Effector memory CD4-positive, alpha-beta T cell (primary cell): ENCODE results near the gene CCDC6.
A peak's percentile ranks its signal among the peaks of the same experiment; 100 is the strongest.

ENCODE experiments used
- DNase-seq, 3 donors: peaks; one replicate each; pipeline ENCODE4 v3.0.0-alpha.2; 2020
- H3K27ac ChIP-seq: 2 replicates; pipeline ENCODE4 v1.7.0; 2013; ENCODE audit warnings: mild to moderate bottlenecking, low read length, moderate library complexity; ENCODE audit not compliant: insufficient read depth, poor library complexity, severe bottlenecking
- H3K27me3 ChIP-seq: replicated peaks from 2 replicates; pipeline ENCODE4 v1.7.0; 2013; ENCODE audit warnings: mild to moderate bottlenecking, low read length; ENCODE audit not compliant: insufficient read depth, control insufficient read depth, poor library complexity, severe bottlenecking
- H3K36me3 ChIP-seq: 2 replicates; pipeline ENCODE4 v1.7.0; 2013; ENCODE audit warnings: mild to moderate bottlenecking, low read length, moderate library complexity; ENCODE audit not compliant: control insufficient read depth, insufficient read depth
- H3K4me1 ChIP-seq: 2 replicates; pipeline ENCODE4 v1.7.0; 2013; ENCODE audit warnings: low read length, mild to moderate bottlenecking; ENCODE audit not compliant: control insufficient read depth, insufficient read depth, poor library complexity, severe bottlenecking
- H3K4me3 ChIP-seq: 2 replicates; pipeline ENCODE4 v1.7.0; 2013; ENCODE audit warnings: low read length, low read depth, mild to moderate bottlenecking; ENCODE audit not compliant: insufficient read depth, poor library complexity, severe bottlenecking
- H3K9me3 ChIP-seq: 2 replicates; pipeline ENCODE4 v1.7.0; 2013; ENCODE audit warnings: mild to moderate bottlenecking, low read length, moderate library complexity; ENCODE audit not compliant: control insufficient read depth

The CCDC6 gene

DNA sequence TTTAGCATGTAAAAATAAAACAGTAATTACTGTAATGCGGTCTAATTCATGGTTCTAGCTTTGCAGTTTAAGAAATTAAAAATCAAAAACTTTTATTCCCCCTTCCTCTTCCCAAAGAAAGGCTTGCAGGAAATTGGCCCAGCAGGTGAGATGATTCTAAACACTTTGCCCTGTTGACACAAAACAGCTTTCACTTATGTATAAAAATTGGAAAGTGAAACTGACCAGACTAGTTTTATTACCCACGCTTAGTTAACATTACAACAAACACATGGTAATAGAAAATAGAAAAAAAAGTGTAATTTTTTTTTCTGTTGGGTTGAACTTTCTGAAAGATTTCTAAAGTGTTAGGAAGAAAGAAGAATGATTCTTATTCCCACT lies 1.2 kb upstream of the CCDC6 start:
- peaks cover 25% of the 10 kb centered on the region for H3K4me1 ChIP-seq
- H3K27ac ChIP-seq, result peak overlapping the region; percentile 84
- H3K36me3 ChIP-seq, result no peaks in the 10 kb centered on the region
- peak overlapping the region; percentile 49 for H3K4me3 ChIP-seq
- no peaks in the 10 kb centered on the region for H3K27me3 ChIP-seq
- no peaks in the 10 kb centered on the region for H3K9me3 ChIP-seq
- DNase-seq, result no peak

DNA sequence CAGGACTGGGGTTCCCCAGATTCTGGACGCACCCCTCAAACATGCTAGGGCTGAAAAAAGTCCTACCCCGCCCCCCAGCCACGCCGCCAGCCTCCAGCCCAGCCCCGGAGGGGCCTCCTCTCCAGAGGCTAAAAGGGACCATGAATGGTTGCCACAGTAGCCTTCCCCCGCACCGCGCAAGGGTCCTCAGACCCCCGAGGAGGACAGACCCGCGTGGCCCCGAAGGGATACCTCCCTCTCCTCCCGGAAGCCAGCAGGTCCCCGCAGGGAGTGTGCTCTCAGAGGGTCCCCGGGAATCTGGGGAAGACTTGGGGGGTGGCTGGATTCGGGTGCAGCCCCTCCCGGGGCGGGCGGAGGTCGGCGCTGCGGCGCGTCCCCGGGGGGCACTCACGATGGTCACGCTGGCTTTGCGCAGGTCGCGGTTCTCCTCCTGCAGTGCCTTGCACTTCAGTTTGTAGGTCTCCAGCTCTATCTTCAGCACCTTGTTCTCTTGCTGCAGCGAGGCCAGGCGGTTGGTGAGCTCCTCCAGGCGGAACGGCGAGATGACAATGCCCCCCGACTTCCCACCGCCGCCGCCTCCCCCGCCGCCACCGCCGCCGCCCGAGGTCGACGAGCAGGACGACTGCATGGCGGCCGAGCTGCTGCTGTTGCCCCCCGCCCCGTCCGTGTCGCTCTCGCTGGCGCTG lies 482 bp downstream of the CCDC6 start:
- H3K4me1 ChIP-seq, result peaks cover 25% of the 10 kb centered on the region

DNA sequence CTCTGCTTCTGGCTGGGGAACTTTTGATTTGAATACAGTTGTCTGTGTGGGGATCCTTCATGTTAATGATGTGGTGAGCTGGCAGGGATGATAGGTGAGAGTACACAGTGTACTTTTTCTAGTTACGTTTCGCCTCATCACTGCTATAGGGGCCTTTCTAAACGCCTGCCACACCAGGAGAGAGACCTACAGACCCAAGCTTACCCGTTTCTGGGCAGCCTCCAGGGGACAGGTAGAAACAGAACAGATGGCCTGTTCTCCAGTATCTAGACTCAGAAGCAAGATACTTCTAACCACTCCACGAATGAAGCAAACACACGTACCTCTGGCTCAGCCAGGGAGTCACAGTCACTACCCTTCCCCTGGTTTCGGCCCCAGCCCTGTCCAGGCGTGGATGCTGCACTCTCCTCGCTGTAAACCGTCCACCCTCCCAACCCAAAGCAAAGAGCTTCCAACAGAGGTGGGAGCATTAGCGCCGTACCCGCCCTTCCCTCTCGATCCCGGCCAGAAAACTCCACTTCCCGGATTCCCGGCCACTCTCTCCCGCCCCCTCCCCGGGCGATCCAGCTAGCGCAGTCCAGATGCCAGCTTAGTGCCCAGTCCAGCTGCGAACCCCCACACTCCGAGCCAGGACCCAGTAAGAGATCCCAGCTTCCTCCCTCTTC lies 1.2 kb downstream of the CCDC6 start:
- no peaks in the 10 kb centered on the region for H3K9me3 ChIP-seq
- H3K27me3 ChIP-seq, result no peaks in the 10 kb centered on the region
- no peak for DNase-seq
- peak overlapping the region; percentile 99 for H3K4me3 ChIP-seq
- H3K36me3 ChIP-seq, result no peaks in the 10 kb centered on the region
- peaks cover 25% of the 10 kb centered on the region for H3K4me1 ChIP-seq
- peak overlapping the region; percentile 84 for H3K27ac ChIP-seq

More for the DNA sequence above, 482 bp downstream of the CCDC6 start:
- peak overlapping the region; percentile 99 for H3K4me3 ChIP-seq
- H3K27me3 ChIP-seq, result no peaks in the 10 kb centered on the region
- H3K36me3 ChIP-seq, result no peaks in the 10 kb centered on the region
- no peak for DNase-seq
- no peaks in the 10 kb centered on the region for H3K9me3 ChIP-seq
- H3K27ac ChIP-seq, result peak overlapping the region; percentile 84

DNA sequence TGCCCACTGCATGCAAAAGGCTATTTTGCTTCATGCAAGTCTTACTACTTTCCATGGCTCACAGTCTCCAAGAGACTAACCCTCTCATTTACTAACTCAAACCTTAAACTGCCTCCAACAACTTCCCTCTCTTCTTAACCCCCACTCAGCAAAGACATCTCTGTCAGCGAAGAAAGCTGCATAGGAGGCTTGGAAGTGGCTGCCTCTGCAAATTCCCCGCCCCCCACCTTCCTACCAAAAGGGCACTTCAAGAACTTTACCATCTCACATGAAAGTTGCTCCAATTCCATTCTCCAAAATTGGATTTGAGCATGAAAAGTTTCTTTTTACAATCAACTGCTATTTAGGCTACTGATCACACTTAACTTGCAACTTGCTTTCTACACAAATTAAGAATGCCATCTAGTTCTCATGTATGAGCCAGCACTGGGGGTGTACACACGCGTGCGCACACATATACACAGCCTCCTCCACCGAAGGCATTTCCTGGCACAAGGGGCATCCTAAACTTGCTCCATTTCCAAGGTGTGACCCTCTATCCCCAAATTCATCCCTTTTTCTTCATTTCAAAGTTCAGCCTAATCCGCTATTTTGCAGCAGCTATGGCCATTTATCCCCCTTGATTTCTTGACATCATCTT lies 1.8 kb downstream of the CCDC6 start:
- no peaks in the 10 kb centered on the region for H3K36me3 ChIP-seq
- H3K4me1 ChIP-seq, result peaks cover 25% of the 10 kb centered on the region
- peak overlapping the region; percentile 99 for H3K4me3 ChIP-seq
- DNase-seq, result no peak
- H3K9me3 ChIP-seq, result no peaks in the 10 kb centered on the region
- H3K27ac ChIP-seq, result peak overlapping the region; percentile 84
- H3K27me3 ChIP-seq, result no peaks in the 10 kb centered on the region

DNA sequence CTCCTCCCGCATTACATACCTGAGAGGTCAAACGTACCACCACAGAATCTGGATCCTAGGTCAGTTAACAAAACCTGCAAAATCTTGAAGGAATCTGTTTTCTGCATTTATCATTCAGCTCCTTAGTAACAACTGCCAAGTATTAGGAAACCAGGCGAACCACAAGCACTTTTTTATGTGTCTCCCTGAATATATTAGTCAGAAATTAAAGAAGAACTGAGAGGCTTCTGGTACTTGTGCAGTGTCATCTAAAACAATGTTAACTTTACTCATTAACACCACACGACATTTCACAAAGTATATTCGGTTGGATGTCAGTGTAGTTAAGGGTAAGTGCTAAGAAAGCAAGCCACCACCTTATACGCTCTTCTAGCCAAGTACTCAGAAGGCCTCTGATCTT lies 2.5 kb downstream of the CCDC6 start:
- Histone ChIP-seq H3K36me3 (no peaks in the 10 kb centered on the region), H3K9me3 (no peaks in the 10 kb centered on the region), H3K27ac (no peak overlapping the region), H3K4me1 (peaks cover 25% of the 10 kb centered on the region), H3K4me3 (no peak overlapping the region), H3K27me3 (no peaks in the 10 kb centered on the region)
- DNase-seq, result no peak

DNA sequence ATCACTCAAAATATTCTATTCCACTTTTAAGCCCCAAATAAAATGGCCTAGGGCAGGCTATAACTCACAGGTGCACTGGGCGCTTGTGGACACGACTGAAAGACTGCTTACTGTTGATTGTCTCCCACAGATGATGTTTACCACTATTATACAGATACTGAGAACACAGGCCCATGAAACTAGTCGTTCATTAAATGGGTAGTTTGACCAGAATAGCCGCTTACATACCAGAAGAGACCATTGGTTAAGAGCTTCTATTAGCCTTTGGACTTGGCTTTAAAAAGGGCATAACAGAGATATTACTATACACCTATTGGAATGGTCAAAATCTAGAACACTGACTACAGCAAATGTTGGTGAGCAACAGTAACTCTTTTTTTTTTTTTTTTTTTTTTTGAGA lies 4.3 kb downstream of the CCDC6 start:
- DNase-seq, result no peak
- Histone ChIP-seq H3K36me3 (no peaks in the 10 kb centered on the region), H3K9me3 (no peaks in the 10 kb centered on the region), H3K4me3 (no peak overlapping the region), H3K27me3 (no peaks in the 10 kb centered on the region), H3K27ac (no peak overlapping the region), H3K4me1 (peaks cover 11% of the 10 kb centered on the region)

DNA sequence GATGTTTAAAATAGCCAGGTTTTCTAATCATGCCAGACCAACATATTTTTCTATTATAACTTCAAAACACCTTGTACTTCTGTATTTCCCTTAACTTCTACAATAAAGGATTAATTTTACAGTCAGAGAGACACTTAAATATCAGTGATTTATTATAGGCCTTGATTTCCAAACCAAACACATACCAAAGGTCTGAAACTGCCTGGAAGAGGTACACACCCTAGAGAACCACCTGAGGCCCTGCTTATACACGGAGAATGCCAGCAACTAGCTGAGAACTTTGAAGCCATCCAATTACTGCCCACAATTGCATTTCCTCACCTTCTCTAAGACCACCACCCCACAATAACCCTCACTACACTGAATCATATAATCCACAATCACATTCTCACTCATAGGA lies 4.9 kb downstream of the CCDC6 start:
- H3K4me3 ChIP-seq, result no peak overlapping the region
- no peaks in the 10 kb centered on the region for H3K36me3 ChIP-seq
- no peaks in the 10 kb centered on the region for H3K27me3 ChIP-seq
- DNase-seq, result no peak
- no peaks in the 10 kb centered on the region for H3K9me3 ChIP-seq
- no peak overlapping the region for H3K27ac ChIP-seq
- peaks cover 11% of the 10 kb centered on the region for H3K4me1 ChIP-seq

DNA sequence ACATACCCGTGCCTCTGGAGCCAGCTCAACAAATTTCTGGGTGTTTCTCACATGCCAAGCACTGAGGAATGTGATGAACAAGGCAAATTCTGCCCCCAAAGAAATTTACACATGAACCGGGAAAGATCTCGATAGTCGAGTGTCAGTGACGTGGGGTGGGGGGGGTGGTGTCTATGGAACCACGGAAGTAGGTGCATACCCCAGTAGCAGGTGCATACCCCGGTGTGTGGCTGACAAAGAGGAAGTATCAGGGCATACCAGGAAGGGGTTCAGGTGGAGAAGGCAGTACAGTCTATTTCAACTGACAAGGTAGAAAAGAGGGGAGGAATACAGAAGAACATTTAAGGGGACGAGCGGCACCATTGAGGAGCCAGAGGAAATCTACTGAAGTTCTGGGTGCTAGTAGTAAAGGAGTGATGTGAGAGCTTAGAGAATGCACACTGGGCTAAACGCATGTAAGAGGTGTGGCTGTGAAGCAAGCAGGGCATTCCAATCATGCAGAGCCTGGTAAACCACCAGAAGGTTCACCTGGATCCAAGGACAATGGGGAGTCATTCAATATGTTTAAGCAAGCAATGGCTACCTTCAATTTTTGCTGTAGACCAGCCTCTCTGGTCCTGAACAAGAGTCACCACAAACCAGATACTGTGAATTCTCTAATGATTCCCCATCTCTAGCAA lies 6.2 kb downstream of the CCDC6 start:
- no peak for DNase-seq
- H3K27me3 ChIP-seq, result no peaks in the 10 kb centered on the region
- H3K4me3 ChIP-seq, result no peak overlapping the region
- no peaks in the 10 kb centered on the region for H3K36me3 ChIP-seq
- no peaks in the 10 kb centered on the region for H3K9me3 ChIP-seq
- peaks cover 10% of the 10 kb centered on the region for H3K4me1 ChIP-seq
- H3K27ac ChIP-seq, result no peak overlapping the region

DNA sequence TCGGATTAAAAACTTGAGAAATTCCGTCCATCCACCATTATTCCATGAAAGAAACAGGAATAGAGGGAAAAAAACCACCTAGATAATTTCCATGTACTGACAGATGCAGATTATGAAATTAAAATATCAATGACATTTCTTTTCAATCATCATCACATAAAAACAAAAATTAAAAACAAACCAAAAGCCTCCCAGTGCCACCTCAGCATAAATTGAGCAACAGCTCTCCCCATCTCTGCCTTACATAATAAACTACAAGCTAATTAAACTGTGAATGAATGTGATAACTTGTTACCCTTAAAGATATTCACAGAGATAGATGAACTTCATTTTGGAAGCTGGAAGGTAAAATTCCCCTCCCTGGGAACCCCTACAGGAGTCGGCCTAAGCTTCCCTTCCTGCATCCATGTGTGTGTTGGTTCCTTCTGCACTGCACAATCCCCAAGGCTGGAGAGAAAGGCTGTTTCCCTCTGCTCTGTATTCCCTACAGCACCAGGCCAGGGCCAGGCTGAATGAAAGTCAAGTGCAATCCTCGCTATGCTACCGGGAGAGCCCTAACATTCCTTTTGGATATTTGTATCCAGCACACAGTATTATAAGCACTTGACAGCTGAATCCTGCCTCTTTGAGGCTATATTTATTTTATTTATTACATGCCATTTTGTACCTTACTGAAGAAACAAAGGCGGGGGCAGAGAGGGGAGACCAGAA lies 8.1 kb downstream of the CCDC6 start:
- H3K4me1 ChIP-seq, result peaks cover under 1% of the 10 kb centered on the region
- no peaks in the 10 kb centered on the region for H3K9me3 ChIP-seq

More for the DNA sequence above, 8.1 kb downstream of the CCDC6 start:
- H3K4me3 ChIP-seq, result no peak overlapping the region
- H3K27me3 ChIP-seq, result no peaks in the 10 kb centered on the region
- H3K36me3 ChIP-seq, result no peaks in the 10 kb centered on the region
- no peak for DNase-seq
- no peak overlapping the region for H3K27ac ChIP-seq
